D721Med (cell line): ENCODE results near the gene GRIK4.

ENCODE experiments used
- DNase-seq: peaks from one replicate; pipeline ENCODE4 v3.0.0; 2011; ENCODE audit warnings: low spot score; ENCODE audit not compliant: insufficient read length
- FAIRE-seq: peaks from 2 replicates; lab custom pipeline; 2011; peaks lifted over from hg19 to GRCh38; lab: Jason Lieb, UNC
- CTCF ChIP-seq: IDR thresholded peaks from 2 replicates; pipeline ENCODE4 v1.5.1; 2012; ENCODE audit warnings: mild to moderate bottlenecking, control low read depth; ENCODE audit not compliant: insufficient read depth; ENCODE audit errors: missing control alignments

The GRIK4 gene

GRCh38 chr11:120722524-120722923 lies 211.0 kb downstream of the GRIK4 start:
- DNase-seq (no peak), FAIRE-seq (no peak)
- TF ChIP-seq CTCF, result no peak

GRCh38 chr11:120723751-120724150 lies 212.2 kb downstream of the GRIK4 start:
- DNase-seq (no peak), FAIRE-seq (no peak)

GRCh38 chr11:120727752-120728151 lies 216.2 kb downstream of the GRIK4 start:
- no peak for FAIRE-seq
- DNase-seq, result no peak
- no peak for TF ChIP-seq CTCF

More at GRCh38 chr11:120723751-120724150, 212.2 kb downstream of the GRIK4 start:
- no peak for TF ChIP-seq CTCF

- no peak for FAIRE-seq
- DNase-seq, result no peak
These were observed 223.5 kb downstream of the GRIK4 start for GRCh38 chr11:120735035-120735434.

GRCh38 chr11:120738516-120739046 lies 227.0 kb downstream of the GRIK4 start:
- DNase-seq (no peak), FAIRE-seq (no peak)
- no peak for TF ChIP-seq CTCF

More at GRCh38 chr11:120735035-120735434, 223.5 kb downstream of the GRIK4 start:
- TF ChIP-seq CTCF, result no peak

- no peak for TF ChIP-seq CTCF
- no peak for FAIRE-seq
These were observed 228.2 kb downstream of the GRIK4 start for GRCh38 chr11:120739780-120740179.

GRCh38 chr11:120740380-120740779 lies 228.8 kb downstream of the GRIK4 start:
- no peak for TF ChIP-seq CTCF
- FAIRE-seq (no peak), DNase-seq (no peak)

More at GRCh38 chr11:120739780-120740179, 228.2 kb downstream of the GRIK4 start:
- no peak for DNase-seq
